ENCODE results near the gene MGAT4A. TPM values are rescaled to one million over a fixed set of nuclear protein-coding genes. Genes with fewer than 3 reads are reported as not detected.

The MGAT4A gene
- total and polyA plus RNA-seq, 10 of the 15 experiments (the other 5 are each of a cell fraction or from before 2014, with no cell fraction given) = 4.3 to 23.4 (median 13.6) TPM

- intact Hi-C loops (cut with micrococcal nuclease; ENCODE audit: unreplicated experiment) = no loop called here
- Histone ChIP-seq H3K79me2 (ENCODE audit: control insufficient read depth, insufficient read depth, low read length) (no peaks in the 10 kb centered on the region), H3K4me2 (ENCODE audit: control insufficient read depth, insufficient read depth) (no peak overlapping the region), H3K27me3 (replicated peaks in 1 of 2; ENCODE audit: control insufficient read depth in 2 of 2, insufficient read depth in 2 of 2, low read length in 1 of 2) (no peaks in the 10 kb centered on the region), H3K4me1 (ENCODE audit: control insufficient read depth, insufficient read depth, low read length) (peaks cover 23% of the 10 kb centered on the region), H3K9me3 (replicated peaks; ENCODE audit: control insufficient read depth, insufficient read depth, low read length) (peaks cover 2% of the 10 kb centered on the region; the same call in 1 of the 3 replicates), H4K20me1 (ENCODE audit: control insufficient read depth, insufficient read depth) (no peaks in the 10 kb centered on the region), H3K4me3 (no peak overlapping the region), H3K27ac (ENCODE audit: control insufficient read depth, insufficient read depth) (no peak overlapping the region), H3K36me3 (ENCODE audit: control insufficient read depth in 2 of 2, insufficient read depth in 2 of 2, low read length in 1 of 2) (no peaks in the 10 kb centered on the region), H3K9ac (ENCODE audit: control insufficient read depth, insufficient read depth, low read length) (no peak overlapping the region), H2AFZ (ENCODE audit: control insufficient read depth, low read depth, low read length) (no peak overlapping the region)
- ChIA-PET SMC1A (ENCODE audit: uncharacterized antibody, unreplicated experiment) (interaction anchor here (1.1 to 2.4 kb wide), 2 partner anchors 8 to 11 kb away, joined by 3 to 9 read pairs; no protein-coding TSS in a partner anchor), POLR2A (no interaction called here), CTCF (interaction anchor here (0.9 to 3.0 kb wide), 2 partner anchors 11 to 14 kb away, joined by 4 to 17 read pairs; no protein-coding TSS in a partner anchor), RAD21 (ENCODE audit: unreplicated experiment) (no interaction called here)
- in situ Hi-C loops (cut with MboI) = no loop called here
- TF ChIP-seq FOXM1 (IDR thresholded peaks at IDR 0.05; ENCODE audit: low read depth, low read length) (no peak), NFYB (IDR thresholded peaks at IDR 0.05; ENCODE audit: insufficient read depth, low read depth, low read length) (no peak), CBX5 (IDR thresholded peaks at IDR 0.05; ENCODE audit: low read depth) (no peak), CREB1 (IDR thresholded peaks at IDR 0.05; ENCODE audit: low read depth) (no peak), SMARCA5 (IDR thresholded peaks at IDR 0.05) (no peak)
- no peak for DNase-seq (ENCODE audit: low read depth, low spot score)
- no peak for FAIRE-seq
- no TSS peak for BruUV-seq (replicated peaks)
- no peak for ATAC-seq
Observed at GRCh38 chr2:98746426-98746825, 15.5 kb upstream of the MGAT4A start.

GRCh38 chr2:98744595-98744994 is 13.7 kb upstream of the MGAT4A start:
- WGBS (ENCODE audit: insufficient coverage, insufficient replicate concordance, low lambda C conversion rate, missing lambda C conversion rate) = 38% methylated on average over 5 of the region's 5 CpGs
- Histone ChIP-seq H3K36me3 (ENCODE audit: control insufficient read depth in 2 of 2, insufficient read depth in 2 of 2, low read length in 1 of 2) (no peaks in the 10 kb centered on the region), H3K4me1 (ENCODE audit: control insufficient read depth, insufficient read depth, low read length) (peaks cover 23% of the 10 kb centered on the region), H3K9me3 (replicated peaks; ENCODE audit: control insufficient read depth, insufficient read depth, low read length) (peaks cover 2% of the 10 kb centered on the region; the same call in 1 of the 3 replicates), H3K4me2 (ENCODE audit: control insufficient read depth, insufficient read depth) (no peak overlapping the region), H3K27me3 (replicated peaks in 1 of 2; ENCODE audit: control insufficient read depth in 2 of 2, insufficient read depth in 2 of 2, low read length in 1 of 2) (no peaks in the 10 kb centered on the region), H3K9ac (ENCODE audit: control insufficient read depth, insufficient read depth, low read length) (no peak overlapping the region), H4K20me1 (ENCODE audit: control insufficient read depth, insufficient read depth) (no peaks in the 10 kb centered on the region), H2AFZ (ENCODE audit: control insufficient read depth, low read depth, low read length) (no peak overlapping the region), H3K27ac (ENCODE audit: control insufficient read depth, insufficient read depth) (no peak overlapping the region), H3K4me3 (no peak overlapping the region), H3K79me2 (ENCODE audit: control insufficient read depth, insufficient read depth, low read length) (no peaks in the 10 kb centered on the region)
- in situ Hi-C loops (cut with MboI) = no loop called here
- POLR2A ChIA-PET = no interaction called here
- CTCF ChIA-PET = interaction anchor here (1.0 to 1.4 kb wide), 2 partner anchors 18 to 27 kb away, joined by 3 read pairs; no protein-coding TSS in a partner anchor
- RAD21 ChIA-PET (ENCODE audit: unreplicated experiment) = no interaction called here
- no peak for ATAC-seq
- no peak for FAIRE-seq
- SMC1A ChIA-PET (ENCODE audit: uncharacterized antibody, unreplicated experiment) = interaction anchor here (1.2 to 1.9 kb wide), 3 partner anchors 10 to 26 kb away, joined by 3 to 6 read pairs (median 4); no protein-coding TSS in a partner anchor
- no peak for DNase-seq (ENCODE audit: low read depth, low spot score)
- intact Hi-C loops (cut with micrococcal nuclease; ENCODE audit: unreplicated experiment) = no loop called here
- BruUV-seq (replicated peaks) = no TSS peak
- TF ChIP-seq MTA3 (IDR thresholded peaks at IDR 0.05; ENCODE audit: borderline replicate concordance, low read length) (no peak), MTA2 (IDR thresholded peaks at IDR 0.05; ENCODE audit: low read depth) (no peak), CEBPZ (IDR thresholded peaks at IDR 0.05; ENCODE audit: low read depth, low read length) (no peak), CHD1 (IDR thresholded peaks at IDR 0.05; ENCODE audit: low read depth, low read length) (no peak), HDAC6 (IDR thresholded peaks at IDR 0.05; ENCODE audit: unreplicated experiment) (no peak), RBBP5 (conservative IDR thresholded peaks at IDR 0.05) (no peak), FOS (IDR thresholded peaks at IDR 0.05; ENCODE audit: borderline replicate concordance, extremely low read depth, insufficient read length) (no peak), CHD2 (IDR thresholded peaks at IDR 0.05; ENCODE audit: borderline replicate concordance, low read depth, low read length) (no peak), RCOR1 (conservative IDR thresholded peaks at IDR 0.05; ENCODE audit: low read depth, low read length) (no peak), MYB (IDR thresholded peaks at IDR 0.05; ENCODE audit: borderline replicate concordance, low read depth, low read length) (no peak), NFIC (IDR thresholded peaks at IDR 0.05; ENCODE audit: low read depth, low read length) (no peak), EP300 (IDR thresholded peaks at IDR 0.05; ENCODE audit: borderline replicate concordance in 1 of 2, control insufficient read depth in 1 of 2, low read depth in 2 of 2, low read length in 2 of 2) (no peak)

All from GM12878 (cell line).